Stimulated activated CD4-positive, alpha-beta T cell treated with anti-CD3 and anti-CD28 coated beads, Interleukin-15, amount 100 ng/mL, for 1 hour (primary cell): ENCODE results near the gene LENG1.

Experiments
- DNase-seq, 2 donors: peaks; one replicate each; pipeline ENCODE4 v3.0.0-alpha.2; 2020; ENCODE audit warnings: low read depth in 1 of 2, low spot score in 1 of 2

Gene LENG1

DNA sequence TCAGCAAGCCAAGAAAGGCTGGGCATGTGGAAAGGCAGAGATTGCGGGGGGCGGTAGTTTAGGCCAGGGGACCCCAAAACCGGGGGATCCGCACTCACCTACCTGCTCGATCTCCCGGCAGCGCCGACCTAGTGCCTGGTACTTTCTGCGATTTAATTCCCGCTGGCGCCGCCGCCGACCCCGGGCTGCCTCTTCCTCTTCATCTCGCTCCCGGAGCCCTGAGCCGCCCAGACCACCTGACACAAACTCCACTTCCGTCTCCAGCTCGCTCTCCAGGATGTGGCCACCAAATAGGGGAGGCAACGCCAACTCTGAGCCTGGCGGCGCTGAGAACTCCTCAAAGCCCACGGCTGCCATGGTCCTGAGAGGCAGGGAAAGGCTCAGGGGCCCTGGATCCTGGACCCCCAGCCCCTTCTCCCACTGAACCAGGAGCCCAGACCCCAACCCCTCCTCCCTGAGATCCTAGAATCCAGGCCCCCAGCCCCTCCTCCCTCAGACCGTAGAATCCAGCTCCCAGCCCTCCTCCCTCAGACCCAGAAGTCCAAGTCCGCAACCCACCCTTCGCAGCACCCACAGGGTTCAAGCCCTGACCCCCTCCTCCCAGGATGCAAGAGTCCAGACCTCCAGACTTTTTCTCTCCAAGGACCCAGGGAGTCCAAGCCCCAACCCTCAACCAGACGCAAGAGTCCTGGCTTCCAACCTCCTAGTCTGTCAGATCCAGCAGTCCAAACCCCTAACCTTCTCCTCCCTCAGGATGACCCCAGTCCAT is 45.0 kb downstream of the LENG1 start:
- DNase-seq = no peak

DNA sequence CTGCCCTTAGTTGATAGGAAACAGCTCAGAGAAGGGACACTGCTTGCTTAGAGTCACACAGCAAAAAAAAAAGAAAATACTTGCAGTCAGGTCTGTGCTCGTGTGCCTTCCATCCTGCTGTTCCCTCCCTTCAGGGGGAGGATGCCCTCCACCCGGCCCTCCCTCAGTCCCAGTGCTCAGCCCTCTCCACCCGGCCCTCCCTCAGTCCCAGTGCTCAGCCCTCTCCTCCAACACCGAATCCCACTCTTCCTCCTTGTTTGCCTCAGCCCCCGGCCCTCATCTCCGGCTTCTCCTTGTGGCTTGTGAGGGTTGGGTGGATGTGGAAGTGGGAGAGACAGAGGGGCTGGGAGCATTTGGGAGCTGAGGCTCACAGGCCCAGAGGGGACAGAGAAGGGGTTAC is 49.9 kb downstream of the LENG1 start:
- no peak for DNase-seq

DNA sequence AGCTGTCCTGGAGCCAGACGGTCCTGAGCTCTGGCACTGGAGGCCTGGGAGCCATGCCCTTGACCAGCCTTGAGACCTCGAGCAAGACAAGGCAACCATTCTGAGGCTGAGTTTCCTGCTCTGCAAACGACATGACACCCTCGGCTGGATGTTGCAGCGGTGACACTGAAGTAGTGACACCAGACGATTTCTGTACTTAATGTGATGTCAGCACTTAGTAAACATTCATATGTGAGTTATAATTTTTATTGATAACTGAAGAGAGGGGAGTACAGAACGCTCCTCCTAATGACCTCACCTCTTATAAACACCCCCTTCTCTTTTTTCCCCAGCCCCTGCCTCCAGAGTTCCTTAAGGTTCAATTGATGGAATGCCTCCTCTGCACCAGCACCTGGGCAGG is 51.0 kb downstream of the LENG1 start:
- DNase-seq = no peak

DNA sequence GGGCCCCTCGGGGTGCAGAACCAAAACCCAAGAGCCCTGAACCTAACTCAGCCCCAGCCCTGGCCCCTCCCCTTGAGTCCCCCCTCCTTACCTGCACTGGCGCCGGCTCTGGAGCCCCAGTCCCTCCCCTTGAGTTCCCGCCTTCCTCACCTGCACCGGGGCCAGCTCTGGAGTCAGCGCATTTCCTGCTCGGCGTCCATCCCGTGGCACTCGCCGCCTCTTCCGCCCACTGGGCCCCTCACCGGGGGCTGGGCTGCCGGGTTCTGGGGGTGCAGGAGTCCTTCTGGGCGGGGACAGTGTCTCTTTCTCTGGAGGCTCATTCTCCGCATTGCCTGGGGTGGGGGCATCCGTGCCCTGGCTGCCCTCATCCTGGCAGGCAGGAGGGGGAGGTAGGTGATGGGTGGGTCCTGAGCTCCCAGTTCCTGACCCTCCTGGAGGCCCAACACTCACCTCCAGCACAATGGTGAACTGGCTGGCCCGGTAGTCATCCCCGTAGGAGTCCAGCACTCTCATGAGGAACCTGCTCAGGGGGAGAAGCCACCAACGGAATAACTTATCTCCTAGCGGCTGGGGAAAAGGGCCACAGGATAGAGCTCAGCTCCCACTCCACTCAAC is 51.5 kb downstream of the LENG1 start:
- no peak for DNase-seq

DNA sequence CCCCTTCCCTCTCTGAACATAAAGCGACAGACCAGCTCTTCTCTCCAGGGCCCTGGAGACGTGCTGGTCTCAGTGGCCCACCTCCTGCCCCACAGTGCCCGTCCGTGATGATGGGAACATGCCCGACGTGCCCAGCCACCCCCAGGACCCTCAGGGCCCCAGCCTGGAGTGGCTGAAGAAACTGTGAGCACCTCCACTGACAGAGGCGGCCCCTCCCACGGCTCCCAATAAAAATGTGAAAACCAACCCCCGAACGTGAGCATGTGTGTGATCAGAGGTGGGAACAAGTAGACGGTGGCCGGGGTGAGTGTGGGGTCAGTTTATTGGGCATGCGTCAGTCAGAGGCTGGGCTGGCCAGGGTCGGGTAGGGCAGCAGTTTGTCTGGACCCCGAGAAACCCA is 52.8 kb downstream of the LENG1 start:
- DNase-seq = no peak

DNA sequence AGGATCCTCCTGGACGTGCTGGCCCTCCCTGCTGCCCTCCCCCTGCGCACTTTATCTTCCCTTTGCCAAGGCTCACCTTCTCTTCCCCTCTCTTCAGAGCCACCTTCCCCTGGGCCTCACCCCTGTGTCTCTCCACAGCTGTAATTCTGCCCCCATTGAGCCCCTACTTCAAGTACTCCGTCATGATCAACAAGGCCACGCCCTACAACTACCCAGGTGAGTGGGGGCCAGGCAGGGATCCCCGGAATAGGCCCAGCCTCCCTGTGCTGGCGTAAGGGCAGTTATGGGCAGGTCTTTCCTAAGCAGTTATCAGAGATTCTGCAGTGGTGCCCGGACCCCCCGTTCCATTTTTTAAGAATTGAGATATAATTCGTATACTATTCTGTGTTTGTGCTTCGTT is 53.7 kb downstream of the LENG1 start:
- no peak for DNase-seq
